GM21381 (cell line): ENCODE measurements around the gene SLMAP.
"Not testable (repeated sequence)": the region's sequence is repeated elsewhere in the genome, so short reads cannot be mapped to it uniquely, and the experiment has no call there.

ENCODE experiments used
- ATAC-seq: cut with Tn5 transposase; IDR thresholded peaks from one replicate; pipeline ENCODE4 v1.9.1; 2021; ENCODE audit warnings: mild to moderate bottlenecking, moderate library complexity; ENCODE audit not compliant: unreplicated experiment

Gene SLMAP

DNA sequence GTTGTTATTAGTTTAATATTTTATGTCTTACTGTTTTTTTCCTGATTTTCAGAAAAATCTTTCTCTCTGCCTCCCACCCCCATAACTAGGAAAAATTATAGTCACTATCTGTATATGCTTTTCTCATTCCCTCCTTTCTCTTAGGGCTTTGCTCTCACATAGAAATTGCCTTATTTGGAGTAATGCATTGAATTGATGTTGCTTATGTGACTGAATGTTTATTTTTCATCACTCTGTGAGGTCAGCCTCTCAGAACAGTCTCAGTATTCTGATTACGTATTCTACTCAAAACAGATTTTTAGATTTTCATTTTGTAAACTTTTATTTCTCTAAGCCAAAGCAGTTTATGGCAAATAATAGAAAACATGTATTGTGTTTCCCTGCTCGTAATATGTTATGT lies 121.0 kb downstream of the SLMAP start:
- no peak for ATAC-seq

DNA sequence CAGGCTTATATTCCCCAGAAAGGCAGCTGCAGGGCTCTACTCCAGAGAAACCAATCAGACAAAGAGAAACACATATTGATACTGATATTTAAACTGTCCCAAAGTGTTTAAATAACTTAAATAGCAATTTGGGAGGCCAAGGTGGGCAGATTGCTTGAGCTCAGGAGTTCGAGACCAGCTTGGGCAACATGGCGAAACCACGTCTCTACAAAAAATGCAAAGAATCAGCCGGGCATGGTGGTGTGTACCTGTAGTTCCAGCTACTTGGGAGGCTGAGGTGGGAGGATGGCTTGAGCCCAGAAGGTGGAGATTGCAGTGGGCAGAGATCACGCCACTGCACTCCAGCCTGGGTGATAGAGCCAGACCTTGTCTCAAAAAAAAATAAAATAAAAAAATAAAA lies 128.3 kb downstream of the SLMAP start:
- ATAC-seq, result not testable (repeated sequence)

DNA sequence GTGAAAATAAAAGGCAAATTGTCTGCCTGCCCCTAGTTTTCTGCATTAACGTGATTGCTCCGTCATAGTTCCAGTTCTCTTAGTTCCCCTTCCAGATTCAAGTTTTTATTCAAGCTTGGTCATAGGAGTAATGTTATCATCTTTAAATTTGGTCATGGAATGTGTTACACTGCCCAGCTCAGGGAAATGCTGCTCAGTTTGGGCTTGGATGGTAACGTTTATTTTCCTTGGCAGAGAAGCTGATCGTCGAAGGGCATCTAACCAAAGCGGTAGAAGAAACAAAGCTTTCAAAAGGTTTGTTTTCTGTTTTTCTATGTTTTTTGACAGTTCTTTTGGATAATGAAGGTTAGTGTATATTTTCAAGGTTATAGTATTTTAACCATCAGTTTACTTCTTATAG lies 133.7 kb downstream of the SLMAP start:
- ATAC-seq, result no peak

DNA sequence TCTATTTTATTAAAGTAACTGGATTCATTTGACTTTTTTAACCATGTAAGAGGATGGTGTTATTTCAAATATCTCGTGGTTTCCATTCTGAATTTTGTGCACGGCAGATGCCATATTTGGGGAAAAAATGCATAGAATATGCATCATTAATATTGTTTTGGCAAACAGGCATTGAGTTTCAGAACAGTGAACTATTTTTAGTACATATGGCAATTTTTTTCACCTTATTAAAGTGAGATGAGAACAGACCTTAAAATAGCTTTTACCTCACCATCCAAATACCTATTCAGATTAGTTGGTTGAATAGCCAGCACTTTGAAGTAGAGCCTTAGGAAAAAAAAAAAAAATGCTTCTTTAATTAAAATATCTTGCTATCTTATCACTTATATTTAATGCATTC lies 134.8 kb downstream of the SLMAP start:
- no peak for ATAC-seq

DNA sequence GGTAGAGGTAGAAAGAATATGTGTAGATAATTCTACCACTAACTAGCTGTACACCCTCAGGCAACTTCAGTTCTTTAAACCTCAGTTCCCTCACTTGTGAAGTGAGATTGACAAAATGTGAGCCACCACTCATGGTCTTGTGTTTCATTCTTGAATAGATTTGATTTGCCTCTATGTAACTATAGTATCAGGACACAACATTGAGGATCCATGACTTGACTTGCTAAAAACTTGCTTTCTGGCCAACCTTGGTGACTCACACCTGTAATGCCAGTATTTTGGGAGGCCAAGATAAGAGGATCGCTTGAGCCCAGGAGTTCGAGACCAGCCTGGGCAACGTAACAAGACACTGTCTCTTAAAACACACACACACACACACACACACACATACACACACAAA lies 136.3 kb downstream of the SLMAP start:
- ATAC-seq, result no peak

DNA sequence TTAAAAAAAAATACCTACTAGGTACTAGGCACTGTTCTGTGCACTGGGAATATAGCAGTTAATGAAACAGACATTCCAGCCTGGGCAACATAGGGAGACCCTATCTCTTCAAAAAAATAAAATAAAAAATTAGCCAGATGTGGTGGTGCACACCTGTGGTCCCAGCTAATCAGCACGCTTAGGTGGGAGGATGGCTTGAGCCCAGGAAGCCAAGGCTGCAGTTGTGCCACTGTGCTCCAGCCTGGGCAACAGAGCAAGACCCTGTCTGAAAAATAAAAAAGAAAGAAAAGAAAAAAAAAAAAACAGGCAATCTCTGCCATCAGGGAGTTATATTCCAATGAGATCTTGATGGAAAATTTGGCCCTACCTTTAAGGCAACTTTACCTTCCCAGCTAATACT lies 137.0 kb downstream of the SLMAP start:
- ATAC-seq, result no peak

DNA sequence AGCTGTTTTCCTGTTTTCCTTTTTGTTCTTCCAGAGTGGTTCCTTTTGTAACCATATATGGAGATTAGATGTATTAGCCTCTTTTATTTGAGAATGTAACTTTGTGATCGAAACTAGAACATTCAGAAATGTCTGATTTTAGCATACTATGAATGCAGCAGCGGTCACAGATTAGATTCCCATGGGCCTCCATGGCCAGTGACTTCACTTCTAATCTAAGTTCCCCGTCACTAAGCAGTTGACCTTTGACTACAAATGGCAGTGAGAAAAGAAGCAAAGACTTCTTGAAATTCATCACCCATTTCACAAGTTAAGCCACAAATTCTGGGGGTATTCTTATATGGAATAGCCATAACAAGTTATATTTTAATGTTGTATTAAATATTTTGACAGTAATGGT lies 137.6 kb downstream of the SLMAP start:
- ATAC-seq, result no peak

DNA sequence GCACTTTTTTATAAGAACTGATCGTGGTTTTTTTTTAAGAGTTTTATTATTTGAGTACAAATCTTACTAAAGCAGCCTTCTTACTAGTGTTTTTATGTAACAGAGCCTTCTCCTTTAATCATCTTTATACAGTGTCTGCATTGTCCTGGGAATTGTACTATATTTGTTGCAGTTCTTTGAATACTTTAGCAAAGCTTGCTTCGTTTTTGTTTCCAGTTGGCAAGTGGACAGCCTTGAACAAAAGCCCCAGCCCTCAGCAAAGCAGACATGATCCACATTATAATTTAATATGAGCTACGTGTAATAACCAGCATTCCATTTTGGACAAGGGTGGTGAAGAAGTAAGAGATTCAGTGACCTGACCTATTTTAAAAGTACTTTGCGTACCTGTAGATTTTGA lies 139.9 kb downstream of the SLMAP start:
- no peak for ATAC-seq

DNA sequence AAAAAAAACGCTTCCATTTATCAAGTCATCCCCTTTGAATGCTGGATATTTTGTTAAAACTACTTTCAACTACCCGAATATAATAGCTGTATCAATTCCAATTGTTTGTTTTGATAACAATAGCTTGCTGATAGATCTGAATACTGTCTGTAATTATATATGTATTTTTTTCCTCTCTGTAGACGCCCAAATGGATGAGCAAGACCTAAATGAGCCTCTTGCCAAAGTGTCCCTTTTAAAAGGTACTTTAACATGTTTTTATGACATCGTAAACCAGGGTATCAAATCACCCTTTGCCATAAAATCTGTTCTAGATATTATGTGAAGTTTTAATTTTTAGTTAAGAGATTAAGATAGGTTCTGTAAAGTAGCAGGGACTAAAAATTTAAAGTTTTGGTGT lies 140.6 kb downstream of the SLMAP start:
- no peak for ATAC-seq

DNA sequence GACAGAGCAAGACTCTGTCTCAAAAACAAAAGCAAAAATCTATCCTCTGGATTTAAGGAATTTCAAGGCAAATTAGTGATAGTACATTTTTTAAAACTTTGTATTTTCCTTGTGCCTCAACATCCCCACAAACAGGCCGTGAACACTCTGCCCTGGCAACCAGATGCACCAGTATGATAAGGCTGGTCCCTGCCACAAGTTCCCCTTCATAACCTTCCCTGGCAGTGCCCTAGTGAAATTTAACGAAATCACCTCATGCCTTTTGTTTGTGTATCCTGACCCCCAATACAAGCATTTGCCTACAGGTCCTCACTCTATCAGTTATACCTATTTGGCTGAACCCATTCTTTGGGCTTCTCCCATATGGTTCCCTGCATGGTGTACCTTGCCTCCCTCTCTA lies 144.7 kb downstream of the SLMAP start:
- ATAC-seq, result no peak

DNA sequence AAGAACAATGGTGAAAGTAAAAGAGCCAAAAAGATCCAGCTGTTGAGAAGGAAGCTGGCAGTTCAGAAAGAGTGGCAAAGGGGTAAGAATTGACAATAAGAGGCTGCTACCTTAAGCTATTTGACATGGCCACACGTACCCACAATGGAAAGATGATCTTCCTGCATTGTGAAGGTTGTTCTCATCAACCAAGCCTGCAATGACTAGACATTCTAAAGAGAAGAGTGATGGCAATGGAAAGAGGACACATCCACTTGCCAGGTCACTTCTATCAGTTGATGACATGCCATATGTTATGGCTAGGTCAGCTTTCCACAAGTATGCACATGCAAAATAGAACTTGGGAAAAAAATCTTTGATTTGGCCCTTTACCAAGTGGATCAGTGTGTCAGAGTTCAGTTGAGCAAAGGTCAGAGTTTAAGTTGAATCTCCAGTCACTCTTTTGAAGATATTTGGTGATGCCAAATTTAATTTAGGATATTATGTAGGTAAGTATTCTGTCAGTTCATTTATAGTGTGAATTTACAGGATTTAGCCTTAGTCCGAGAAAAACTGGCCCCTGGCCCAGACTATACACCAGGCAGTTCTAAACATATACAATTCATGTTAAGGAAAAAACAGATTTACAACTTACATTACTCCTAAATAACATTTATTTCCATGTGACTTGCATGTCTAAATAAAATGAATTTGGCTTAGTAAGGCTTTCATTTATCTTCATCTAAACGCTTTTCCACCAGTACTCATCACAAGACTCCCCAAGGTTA lies 147.2 kb downstream of the SLMAP start:
- ATAC-seq, result no peak

DNA sequence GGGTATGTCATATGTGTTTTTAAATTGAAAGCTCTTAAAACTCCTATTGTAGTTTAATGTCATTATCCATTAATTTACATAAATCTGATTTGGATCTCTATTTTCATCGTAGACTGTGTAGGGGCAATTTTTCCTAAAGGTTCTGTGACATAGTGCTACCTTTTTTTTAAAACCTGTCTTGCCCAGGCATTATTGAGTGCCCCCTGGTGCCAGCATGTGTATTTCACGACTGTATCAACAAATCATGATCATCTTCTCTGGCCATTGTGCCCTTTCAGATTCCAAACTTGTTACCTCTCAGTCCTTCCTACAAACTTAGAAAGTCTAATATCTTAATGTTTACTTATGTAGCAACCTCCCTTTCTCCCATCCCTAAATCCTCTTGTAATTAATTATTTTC lies 154.9 kb downstream of the SLMAP start:
- ATAC-seq, result no peak

DNA sequence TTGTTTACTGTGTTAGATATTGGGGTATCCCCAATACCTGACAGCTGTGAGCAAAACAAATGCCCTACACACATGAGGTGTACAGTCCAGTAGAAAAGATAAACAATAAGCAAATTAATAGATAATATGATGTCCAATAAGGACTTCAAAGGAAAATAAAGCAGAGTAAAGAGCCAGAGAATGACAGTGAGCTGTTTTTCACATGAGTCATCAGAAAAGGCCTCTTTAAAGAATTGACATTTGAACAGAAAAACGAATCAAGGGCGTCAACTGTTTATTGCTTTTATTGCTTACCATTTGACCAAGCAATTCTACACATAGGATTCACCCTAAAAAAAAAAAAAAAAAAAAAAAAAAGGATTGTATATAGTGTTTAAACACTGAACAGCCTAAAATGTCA lies 155.5 kb downstream of the SLMAP start:
- no peak for ATAC-seq

DNA sequence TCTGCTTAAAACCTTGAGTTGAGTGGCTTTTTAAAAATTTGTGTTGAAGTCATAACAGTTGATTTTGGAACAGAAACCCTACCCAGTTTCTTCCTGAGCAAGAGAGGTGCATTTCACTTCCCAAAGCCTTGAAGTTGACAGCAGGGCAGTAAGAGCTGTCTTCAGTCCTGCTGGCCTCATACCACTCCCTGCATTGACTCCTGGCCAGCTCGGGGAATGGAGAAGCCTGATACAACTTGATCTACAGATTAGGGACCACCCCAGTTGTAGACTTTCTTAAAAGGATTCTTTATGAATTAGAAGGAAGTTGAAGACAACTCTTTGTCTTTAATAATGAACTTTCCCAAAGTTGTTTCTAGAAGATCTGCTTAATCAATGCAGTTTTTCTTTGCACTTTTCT lies 161.5 kb downstream of the SLMAP start:
- ATAC-seq, result no peak

DNA sequence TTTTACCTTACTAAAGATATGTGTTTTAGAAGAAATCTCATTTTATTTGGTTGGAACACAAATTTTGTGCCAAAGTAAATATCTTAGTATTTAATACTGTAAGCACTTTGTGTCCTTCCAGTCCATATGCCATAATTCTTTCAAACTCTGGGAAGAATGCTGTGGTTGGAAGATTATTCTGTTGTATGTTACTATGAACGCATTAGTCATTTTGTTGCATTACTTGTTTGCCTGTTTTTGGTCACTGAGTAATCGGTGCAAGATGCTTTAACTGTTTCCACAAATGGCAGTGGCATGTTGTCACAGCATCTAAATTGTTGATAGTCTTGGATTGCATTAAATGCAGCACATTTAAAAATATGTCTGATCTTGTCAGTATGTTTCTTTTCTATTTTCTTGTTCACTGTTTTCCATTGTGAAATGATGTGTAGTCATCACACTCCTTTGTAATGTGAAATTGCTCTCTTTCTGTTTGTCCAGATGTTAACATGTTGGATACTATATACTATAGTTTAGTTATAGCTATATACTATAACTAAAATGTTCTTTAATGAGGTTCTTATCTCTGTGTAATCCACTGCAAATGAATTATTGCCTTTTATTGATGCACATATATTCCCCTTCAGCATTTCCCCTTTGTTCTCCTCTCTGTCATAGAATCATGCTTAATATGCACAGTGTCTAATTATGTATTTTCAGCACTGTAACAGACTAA lies 162.2 kb downstream of the SLMAP start:
- ATAC-seq, result no peak

DNA sequence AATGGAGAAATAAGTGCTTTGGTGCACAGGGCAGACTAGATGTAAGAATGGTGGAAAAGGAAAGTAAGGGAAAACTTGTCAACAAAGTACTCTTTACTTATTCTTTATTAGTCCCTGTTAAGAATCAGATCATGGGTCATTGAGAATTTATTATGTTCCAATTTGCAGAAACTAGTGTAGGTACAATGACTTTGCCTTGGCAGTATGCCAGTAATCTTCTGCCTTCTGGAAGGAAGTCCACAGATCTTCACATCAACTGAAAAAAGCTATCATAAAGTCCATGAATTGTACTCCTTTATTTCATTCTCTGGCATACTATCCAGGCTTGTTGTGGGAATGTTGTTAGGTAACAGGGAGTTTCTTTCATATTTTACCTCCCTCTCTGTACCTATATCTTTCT lies 163.9 kb downstream of the SLMAP start:
- ATAC-seq, result no peak

DNA sequence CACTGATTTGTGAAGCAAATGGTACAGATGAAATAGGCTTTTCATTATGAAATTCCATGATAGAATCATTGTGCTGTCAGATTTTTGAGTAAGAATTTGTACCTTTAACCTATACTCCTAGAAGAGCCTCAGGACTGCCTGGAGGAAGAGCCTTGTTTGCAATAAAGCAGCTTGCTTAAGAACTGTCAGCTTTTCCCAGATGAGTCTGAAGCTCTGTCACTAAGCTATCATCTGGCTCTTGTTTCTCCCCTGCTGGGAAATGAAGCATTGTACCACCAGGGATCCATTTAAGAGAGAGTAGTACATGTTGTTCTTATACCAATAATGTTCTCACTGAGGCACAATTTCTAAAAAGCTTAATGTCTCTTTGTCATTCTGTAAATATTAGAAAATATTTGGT lies 167.0 kb downstream of the SLMAP start:
- no peak for ATAC-seq

DNA sequence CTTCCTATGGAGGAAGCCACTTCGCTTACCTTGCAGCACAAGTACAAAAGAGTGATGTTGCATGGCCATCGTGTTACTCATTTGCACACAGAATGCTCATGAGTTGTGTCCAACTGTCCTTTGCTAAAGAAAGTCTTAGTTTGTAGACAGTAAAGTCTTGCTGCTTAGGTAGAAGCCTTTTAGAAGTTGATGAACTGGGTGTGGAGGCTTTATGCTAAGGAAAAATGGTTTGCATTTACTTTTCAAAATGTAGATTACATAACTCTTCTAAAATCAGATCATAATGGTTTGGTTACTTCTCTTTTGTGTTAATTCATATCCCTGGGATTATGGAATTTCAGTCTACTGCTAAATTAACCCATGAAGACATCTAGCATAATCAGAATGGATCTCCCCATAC lies 167.6 kb downstream of the SLMAP start:
- no peak for ATAC-seq

DNA sequence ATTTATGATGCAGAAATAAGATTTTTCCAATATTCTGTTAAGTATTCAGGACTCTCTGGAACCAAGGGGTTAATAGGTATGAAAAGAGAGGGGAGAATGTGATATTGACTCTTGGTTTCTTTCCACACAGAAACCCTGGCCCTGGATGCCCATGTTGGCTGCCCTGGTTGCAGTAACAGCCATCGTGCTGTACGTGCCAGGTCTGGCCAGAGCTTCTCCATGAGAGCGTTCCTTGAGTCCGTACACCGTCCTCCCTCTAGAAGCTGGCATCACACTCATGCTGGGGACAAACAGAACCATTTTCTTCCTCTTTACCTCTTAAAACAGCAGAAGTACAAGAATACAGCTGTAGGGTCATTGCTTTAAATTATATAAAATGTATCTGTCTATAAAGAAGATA lies 171.1 kb downstream of the SLMAP start:
- ATAC-seq, result no peak

DNA sequence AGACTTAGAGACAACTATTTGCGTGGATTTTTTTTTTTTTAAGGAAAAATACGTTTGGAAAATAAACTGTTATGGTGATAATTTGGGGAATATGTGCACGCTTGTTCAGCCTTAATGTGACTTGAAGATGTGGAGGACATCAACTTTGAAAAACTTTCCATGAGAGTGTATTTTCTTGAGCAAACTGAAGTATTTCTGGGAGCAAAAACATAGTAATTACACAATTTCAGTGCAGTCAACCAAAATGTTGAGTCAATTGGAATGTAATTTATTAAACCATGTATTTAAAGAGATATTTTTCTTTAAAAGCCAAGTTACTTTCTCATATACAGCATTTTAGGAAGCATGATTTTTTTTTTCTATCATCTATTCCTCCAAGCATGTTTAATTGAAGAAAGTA lies 171.8 kb downstream of the SLMAP start:
- ATAC-seq, result no peak

DNA sequence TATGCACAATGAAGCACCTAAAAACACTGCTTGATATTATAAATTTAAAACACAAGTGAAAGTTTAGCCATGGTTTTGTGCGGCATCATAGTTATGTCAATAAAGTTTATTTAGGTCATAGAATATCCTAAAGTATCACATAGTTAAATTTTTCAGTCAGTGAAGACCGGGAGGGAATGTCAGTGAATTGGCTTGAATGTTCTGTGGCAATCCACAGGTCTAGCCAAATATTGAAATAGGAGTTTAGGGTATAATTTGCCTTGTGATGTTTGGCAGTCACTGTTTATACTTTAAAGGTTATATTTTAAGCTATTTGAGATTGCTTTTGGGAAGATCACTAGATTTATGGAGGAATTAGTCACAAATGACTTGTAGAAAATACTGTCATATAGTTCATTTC lies 172.4 kb downstream of the SLMAP start:
- no peak for ATAC-seq

DNA sequence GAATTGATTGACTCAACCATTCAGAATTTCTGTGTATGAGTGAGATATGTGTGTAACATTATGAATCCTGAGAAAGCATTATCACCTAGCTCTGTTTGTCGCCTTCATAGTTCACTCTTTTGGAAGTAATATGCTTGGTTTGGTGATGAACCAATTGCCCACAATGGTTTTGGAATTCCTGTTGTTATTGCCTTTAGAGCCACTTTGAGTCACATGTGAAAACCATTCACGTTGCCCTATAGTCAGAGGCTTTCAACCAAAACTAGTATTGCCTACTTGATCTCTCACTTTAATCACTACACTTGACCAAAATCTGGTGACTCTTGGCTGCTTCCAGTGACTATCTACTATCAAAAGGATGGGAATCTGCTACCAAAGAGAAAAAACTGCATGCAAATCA lies 173.9 kb downstream of the SLMAP start:
- no peak for ATAC-seq

DNA sequence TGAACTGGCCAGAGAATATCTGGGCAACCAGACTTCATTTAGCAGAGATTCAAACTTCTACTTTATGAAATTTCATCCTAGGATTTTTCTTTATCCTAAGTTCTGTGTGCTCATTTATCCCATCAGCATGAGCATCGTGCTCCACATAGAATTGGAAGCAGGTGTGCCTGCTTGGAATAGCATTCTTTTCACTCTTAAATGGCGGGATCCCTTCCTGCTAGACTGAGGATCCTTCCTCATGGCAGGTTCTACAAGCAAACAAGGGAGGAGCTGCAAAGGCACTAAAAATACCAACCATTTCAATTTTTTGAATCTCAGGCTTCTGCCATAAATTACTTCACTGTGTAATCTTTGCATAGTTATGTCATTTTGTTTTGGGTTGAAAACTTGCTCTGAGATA lies 177.5 kb downstream of the SLMAP start:
- no peak for ATAC-seq
